HL-60 (cell line): ENCODE results near the gene OMA1.
"Not testable (repeated sequence)": the region's sequence is repeated elsewhere in the genome, so short reads cannot be mapped to it uniquely, and the experiment has no call there.

Source experiments
- CTCF ChIP-seq: IDR thresholded peaks from one replicate; pipeline ENCODE4 v1.5.1; 2011; ENCODE audit warnings: low read length, control low read depth, inconsistent platforms; ENCODE audit not compliant: insufficient read depth
- POLR2AphosphoS5 ChIP-seq: IDR thresholded peaks from 2 replicates; pipeline ENCODE4 v1.6.1; 2012; ENCODE audit warnings: low read depth

DNA sequence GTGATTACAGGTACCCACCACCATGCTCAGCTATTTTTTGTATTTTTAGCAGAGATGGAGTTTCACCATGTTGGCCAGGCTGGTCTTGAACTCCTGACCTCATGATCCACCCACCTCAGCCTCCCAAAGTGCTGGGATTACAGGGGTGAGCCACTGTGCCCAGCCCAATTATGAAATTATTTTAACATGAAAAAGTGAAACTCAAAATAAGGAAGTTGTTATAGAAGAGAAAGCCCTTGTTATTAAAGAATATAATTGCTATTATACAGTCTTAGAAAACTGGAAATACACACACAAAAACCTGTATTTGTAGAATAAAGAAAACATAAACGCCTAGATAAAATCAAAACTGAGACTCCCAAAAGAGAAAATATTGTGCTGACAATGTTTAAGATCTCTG lies 14.7 kb downstream of the OMA1 start:
- not testable (repeated sequence) for TF ChIP-seq CTCF, POLR2AphosphoS5
